Measurements from ENCODE around the gene TEC.

TEC gene

DNA sequence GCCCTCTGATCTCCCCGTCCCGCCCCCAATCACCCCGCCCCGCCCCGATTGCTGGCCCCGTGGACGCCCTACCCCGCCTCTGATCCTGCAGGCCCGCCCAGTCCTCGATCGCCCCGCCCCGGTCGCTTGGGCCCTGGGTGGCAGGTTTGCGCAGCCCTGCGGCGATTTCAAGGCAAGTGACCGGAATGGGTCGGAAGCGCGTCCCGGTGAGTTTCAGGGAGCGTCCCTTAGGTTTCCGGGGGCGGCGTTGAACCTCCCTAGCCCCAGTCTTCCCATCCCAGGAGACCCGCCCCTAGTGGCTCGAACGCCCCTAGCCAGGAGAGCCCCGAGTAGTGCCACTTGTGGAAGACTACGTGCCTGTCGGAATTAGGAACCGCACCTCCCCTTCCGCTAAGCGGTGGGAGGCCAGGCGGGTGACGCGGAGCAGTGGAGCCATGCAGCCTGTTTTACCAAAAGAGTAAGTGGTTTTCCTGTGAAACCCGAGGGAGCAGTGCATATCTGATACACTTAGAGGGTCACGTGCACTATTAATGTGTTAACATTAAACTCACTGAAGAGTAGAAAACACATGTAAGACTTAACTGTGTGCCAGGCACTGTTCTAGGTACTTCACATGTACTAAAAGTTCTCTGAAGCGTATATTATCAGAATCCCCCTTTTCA, 354 bp upstream of the TEC start:
- DNase-seq (ENCODE audit: low spot score), result no peak

DNA sequence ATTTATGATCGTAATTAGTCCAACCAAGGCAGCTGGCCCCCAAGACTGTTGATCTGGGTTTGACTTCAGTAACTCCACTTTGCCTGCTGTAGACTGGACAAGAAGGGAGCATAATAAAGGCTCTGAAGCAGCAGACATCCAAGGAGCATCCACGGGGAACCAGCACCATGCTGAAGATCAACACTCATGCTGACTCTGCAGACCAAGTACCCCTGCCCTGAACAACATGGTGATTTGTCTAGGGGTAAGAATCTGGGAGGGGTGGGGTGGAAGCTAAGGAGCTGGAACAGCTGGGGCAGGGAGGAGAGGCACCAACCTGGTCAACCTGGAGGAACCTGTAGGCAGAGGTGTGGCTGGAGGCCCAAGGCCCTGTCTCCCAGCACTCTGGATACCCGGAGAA, 2.1 kb downstream of the TEC start:
- no peak for DNase-seq (ENCODE audit: low spot score)

DNA sequence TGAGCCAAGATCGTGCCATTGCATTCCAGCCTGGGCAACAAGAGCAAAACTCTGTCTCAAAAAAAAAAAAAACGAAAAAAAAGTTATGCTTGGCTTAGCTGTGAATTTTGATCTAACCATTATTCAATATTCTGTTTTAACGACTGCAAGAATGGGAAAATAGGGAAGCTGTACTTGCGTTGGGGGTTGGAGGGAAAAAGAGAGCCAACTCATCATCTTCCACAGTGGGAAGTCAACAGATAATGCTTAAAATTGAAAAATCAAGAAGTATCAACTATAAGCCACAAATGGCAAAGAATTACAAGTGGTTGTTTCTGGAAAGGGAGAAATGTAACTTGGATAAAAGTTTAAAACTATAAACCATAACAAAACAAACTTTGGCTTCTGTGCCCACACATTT, 2.9 kb downstream of the TEC start:
- DNase-seq (ENCODE audit: low spot score), result no peak

DNA sequence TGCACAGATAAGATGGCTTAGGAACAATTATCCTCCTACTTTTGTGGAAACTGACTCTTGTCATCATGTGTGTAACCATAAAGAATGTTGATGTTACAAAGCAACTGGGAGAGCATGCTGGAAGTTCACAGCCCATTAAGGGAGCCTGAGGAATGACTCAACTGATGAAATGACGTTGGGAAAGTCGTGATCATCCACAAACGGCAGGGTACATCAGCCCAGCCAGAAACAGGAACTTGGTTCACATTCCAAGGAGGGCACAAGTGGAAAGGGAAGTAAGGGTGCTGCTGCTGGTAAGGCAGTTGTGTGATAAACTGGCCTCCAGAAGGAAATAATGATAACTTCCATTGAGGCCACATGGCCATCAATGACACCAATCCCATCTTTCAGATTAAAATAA, 6.7 kb downstream of the TEC start:
- DNase-seq (ENCODE audit: low spot score), result no peak

DNA sequence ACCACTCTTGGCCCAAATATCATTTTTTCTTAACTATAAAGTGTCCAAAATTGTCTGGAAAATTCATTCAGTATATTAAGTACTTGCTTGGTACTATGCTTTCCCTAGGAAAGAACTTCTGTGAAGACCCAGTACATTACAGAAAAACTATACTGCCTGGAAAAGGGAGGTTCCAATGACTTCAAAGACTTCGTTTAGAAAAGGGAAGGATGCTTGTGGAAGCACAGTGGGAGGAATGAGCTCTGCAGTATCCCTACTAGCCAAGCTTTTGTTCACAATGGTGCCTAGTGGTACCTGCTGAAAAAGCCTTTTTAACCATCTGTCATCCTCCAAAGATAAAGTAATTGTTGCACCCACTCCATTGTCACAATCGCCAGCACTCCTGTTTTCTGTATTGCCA, 7.2 kb downstream of the TEC start:
- DNase-seq (ENCODE audit: low spot score), result no peak

DNA sequence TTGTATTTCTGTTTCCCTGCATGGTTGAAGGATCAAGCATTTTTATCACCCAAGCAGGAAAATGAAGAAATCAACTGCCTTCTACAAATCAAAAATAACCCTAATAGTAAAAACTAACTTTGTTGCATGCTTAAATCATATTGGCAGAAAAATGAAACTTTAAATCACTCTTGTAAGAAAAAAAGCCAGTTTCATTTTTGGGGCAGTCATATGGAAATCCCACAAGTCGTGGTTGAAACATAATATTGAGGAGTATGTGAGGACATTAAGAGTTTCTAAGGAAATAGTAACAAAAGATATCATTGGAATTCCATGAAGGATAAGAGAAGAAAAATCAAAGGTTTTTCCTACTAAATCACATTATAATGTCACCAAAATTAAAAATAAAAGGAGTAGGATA, 8.4 kb downstream of the TEC start:
- no peak for DNase-seq (ENCODE audit: low spot score)

DNA sequence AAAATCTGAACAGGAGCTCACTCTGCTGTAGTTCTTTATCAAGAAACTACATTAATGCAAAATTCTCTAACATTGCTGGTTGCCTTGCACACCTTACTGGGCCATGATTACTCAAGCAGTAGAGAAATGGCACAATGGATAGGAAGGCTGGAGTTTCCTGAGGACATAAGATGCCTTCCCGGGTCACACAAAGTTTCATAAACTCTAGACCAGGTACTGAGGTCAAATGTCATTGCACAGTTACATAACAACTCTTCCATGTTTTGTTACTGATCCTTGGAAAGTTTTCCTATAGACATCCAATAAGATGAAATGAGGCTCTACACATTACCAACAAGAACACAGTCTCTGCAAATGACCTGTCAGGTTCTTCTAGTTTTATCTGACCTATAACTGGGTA, 9.9 kb downstream of the TEC start:
- DNase-seq (ENCODE audit: low spot score), result no peak

DNA sequence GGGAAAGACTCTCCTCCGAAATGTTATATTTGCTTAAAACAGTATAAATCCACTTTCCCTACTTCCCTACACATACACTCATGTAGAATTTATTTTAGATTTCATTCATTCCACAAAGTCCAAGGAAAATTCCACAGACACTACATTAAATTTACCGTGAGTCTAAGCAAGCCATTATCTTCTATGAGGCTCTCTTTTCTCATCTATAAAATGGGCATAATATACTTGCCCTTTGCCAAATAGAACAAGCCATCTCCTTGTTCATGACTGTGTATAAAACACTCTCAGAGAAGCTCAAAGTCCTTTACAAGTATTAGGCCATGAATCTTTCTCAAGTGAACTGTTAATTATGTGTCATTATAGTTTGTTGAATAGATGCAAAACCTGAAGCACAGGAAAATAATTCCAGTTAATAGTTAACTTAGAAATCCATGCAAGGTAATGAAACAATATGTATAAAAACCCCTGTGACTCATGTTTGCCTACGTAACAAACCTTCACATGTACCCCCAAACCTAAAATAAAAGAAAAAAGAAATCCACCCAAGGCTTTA, 10.7 kb downstream of the TEC start:
- DNase-seq (ENCODE audit: low spot score), result no peak

DNA sequence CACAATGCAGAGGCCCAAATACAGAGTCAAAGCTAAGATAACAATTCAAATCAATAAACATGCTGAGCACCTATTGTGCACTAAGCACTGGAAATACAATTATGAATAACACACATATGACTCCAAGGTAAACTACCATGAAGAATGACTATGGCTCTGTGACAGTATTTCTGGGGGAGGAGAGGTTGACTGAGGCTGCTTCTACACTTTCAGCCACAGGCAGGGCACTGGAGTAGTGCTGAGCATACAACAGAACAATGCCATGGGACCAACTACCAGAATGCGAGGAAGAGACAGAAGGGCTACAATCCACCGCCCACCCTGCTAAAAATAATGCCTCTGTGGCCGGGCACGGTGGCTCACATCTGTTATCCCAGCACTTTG, 13.7 kb downstream of the TEC start:
- DNase-seq (ENCODE audit: low spot score), result no peak

DNA sequence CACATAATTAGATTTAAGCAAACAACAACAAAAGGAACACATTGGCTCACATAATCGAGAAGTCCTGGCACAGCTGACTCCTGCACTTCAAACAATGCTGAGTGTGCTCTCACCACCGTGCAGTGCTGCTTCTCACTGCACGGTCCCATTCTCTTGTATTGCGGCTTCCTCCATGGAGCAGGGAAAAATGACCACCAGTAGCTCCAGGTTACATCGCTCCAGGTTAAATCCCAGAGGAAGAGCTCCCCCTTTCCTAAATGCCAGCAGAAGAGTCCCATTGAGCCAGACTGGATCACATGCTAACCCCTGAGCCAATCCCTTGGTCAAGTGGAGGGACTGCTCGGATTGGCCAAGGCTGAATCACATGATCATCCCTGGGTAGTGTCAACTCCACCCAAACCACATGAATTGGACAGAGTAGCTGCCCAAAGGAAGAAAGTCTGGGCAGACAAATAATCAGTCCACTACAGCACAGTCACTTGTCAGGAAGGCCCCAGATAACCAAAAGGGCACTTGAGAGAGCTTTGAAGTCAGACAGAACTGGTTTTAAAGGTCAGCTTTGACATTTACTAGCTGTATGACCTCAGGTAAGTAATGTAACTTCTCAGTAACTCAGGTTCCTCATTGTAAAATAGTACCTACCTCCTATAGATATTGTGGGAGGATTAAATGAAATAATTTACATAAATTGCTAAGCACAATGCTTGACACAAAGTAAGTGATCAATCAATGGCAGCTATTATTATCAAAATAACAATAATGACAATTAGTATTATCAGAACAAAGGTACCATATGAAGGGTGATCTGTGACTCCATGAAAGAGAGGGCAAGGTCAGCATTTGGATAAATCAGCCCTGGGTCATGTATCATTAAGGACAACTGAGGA, 14.3 kb downstream of the TEC start:
- no peak for DNase-seq (ENCODE audit: low spot score)

DNA sequence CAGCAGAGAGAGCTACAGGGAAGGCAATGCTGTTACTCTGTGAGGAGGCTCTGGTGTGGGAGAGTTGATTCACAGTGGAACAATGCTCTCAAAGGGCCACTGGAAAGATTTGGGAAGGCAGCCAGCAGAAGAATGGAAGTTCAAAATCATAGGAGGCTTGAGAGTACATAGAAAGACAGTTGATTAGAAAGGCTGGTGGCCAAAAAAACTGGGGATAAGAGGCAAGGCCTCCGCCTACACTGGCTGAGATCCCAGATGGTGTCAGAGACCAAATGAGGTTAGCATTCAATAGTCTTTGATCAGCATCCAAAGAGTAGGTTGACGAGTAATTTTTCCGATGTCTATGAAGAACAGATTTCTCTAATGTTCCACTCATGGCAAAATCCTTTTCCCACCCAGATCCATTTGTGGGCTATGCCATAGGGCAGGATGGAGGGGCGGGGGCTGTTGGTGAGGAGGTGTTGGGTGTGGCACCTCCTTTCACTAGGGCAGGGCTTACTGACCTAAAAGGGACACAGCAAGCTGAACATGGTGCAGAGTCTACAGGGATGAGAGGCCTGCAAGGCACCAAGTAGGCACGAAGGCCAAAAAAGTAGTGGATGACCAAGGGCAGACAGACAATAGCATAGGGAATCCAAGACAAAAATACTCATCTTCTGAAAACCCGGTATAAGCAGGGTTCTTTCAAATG, 15.1 kb downstream of the TEC start:
- no peak for DNase-seq (ENCODE audit: low spot score)

DNA sequence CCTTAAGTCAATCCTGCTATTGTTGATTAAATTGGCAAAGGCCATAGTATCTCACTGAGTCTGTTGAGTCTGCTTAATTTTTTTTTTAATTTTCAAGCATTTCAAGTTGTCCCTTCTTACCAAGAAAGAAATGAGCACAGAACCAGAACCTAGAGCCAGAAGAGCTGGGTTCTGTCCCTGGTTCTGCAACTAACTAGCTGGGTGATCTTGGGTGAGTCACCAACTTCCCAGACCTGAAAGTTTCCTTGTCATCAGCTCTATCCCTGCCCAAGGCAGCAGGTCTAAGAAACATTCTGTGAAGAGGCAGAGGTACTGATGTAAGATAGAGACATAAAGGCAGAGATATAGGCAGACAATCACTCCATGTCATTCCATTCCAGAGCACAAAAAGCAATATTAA, 17.3 kb downstream of the TEC start:
- DNase-seq (ENCODE audit: low spot score), result no peak

DNA sequence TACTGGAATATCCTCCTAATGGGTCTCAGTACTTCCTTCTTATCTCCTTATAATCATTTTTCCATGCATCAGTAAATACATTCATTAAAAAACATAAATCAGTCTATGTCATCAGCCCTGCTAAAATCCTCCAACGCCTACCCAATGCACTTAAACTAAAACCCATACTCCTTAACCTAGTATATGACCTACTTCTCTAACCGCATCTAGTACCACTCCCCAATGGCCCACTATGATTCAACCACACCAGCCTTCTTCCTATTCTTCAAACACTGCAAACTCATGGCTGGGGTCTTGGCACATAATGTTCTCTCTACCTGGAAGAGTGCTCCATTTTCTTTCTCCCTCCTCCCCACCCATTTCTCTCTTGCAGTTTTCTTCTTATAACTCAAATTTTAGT, 18.7 kb downstream of the TEC start:
- DNase-seq (ENCODE audit: low spot score), result no peak

DNA sequence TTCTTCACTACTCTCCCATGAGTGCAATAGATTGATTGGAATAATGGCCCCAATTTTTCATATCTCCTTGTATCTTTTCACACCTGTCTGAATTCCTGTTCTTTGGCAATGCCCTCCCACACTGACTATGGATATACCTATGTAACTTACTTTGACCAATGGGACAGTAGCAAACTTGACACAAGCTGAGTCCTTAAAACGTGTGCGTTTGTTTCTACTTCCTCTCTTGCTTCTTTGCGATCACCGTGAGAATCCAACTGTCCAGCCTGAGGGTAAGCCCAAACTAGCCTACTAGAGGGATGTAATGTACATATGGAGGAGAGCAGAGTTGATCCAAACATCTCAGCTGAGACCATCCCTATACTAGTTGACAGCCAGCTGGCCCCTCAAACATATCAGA, 19.3 kb downstream of the TEC start:
- DNase-seq (ENCODE audit: low spot score), result no peak

DNA sequence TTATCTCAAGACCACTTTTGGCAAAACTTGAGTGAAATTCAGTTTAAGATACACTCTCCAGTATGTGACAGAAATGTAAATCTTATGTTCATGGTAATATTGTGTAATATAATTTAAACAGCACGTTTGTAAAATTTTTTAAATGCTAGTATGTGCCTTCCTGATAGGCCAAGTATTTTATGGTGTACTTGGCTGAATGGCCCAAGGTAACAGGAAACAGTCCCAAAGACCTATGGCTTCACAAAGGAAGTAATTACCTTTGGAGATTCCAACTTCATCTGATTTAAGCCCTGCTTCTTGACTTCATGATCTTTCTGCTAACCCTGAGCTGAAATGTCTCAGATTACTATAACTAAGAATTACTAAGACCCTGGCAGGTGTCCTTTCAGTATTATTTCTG, 20.3 kb downstream of the TEC start:
- no peak for DNase-seq (ENCODE audit: low spot score)

DNA sequence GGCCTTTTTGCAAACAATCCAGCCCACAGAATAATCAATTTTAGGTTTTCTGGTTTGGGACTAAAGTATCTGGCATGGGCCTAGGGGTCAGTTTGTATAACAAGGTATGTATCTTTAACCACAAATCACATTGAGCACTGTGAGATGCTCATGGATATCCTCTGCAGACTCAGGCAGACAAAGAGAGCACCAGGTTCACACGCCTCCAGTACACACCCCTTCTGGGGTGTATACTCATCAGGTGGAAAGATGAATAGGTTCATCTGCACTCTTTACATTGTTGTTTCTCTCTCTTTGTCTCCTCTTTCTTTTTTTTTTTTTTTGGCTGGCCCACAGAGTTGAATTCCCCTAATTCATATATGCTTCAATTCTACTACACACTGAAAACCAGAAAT, 21.1 kb downstream of the TEC start:
- DNase-seq (ENCODE audit: low spot score), result no peak

DNA sequence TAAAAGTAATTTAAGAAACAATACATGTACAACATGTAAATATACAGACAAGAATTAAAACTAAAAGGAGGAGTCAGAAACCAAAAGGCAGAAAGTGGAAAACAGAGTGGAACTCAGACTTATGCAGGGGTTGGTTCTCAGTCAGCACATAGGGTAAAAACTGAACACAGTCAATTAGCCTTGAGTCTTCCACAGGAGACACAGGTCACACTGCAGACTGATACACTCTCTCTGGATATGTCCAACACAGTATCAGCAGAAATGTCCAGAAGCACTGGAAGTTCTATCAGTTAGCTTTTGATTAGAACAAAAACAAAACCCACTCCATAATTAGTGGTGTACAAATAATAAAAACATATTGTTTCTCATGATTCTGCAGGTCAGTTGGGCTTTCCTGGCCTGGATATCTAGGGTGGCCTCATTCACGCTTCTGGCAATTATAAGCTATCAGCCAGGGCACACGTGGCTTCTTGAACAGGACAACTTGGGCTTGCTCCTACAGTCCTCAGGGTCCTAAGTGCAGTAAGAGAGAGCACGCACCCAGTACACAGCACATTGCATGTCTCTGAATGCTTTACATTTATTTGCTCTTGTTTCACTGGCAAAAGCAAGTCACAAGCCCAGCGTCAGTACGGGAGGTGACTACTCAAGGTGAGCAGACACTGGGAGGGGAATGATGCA, 21.6 kb downstream of the TEC start:
- no peak for DNase-seq (ENCODE audit: low spot score)

DNA sequence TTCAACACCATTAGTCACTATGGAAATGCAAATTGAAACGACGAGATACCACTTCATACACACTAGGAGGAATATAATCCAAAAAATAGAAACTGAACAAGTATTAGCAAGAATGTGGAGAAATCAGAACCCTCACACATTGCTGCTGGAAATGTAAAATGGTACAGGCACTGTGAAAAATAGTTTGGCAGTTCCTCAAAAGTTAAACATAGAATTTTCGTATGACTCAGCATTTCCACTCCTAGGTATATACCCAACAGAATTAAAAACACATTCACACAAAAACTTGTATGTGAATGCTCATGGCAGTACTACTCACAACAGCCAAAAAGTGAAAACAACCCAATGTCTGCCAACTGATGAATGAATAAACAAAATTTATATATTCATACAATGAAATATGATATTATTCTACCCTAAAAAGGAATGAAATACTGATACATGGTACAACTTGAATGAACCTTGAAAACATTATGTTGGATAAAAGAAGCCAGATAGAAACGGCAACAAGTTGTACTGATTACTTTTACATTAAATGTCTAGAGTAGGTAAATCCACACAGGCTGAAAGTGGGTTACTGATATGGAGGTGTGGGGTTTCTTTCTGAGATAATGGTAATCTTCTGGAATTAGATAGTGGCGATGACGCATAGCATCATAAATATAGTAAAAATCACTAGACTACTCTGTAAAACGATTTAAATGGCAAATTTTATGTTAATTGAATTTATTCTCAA, 22.3 kb downstream of the TEC start:
- no peak for DNase-seq (ENCODE audit: low spot score)

DNA sequence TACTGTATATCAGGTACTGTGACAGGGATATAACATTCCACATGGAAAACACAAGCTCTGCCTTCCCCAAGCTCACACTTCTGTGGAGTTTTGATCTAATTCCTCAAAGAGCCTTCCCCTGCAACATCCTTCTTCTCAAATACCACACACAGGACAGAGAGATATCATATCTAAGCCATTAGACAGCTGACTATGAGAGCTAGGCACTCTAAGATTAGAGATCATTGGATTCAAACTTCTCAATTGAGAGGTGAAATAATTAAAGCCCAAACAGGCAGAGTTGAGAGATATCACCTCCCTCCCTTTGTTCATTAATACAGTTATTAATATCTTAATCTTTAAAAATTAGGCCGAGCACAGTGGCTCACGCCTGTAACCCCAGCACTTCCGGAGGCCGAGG, 25.0 kb downstream of the TEC start:
- DNase-seq (ENCODE audit: low spot score), result no peak

DNA sequence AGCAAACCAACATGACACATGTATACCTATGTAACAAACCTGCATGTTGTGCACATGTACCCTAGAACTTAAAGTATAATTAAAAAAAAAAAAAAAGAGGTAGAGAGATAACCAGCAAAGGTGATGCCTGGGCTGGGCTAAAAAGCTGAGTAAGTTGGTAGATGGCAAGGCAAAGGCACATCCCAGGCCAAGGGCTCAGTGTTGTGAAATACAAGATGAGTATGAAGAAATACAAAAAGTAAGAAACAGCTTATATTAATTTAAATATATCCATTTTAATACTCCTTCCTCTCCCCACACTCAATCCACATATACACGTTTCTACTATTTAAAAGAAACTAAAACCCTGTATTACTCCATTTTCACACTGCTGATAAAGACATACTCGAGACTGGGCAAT, 25.8 kb downstream of the TEC start:
- DNase-seq (ENCODE audit: low spot score), result no peak

DNA sequence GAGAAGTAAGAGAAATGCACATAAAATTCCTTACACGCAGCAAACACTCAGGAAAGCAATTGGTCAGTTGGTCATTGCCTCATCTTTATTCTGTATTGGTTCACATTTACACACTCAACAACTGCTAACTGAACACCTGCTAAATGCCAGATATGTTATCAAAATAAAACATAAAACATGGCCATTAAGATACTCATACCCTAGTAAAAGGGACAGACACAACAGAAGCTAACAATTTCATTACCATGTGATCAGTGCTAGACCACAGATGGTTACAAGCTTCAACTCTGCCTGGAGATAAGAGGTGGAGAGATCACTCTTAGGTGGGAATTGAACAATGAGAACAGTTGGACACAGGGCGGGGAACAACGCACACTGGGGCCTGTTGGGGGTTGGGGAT, 26.2 kb downstream of the TEC start:
- DNase-seq (ENCODE audit: low spot score), result no peak
